H1 (cell line): ENCODE results near the gene ARHGAP18. TPM values are rescaled to one million over a fixed set of nuclear protein-coding genes. Genes with fewer than 3 reads are reported as not detected.

ENCODE experiments used
- CTCF ChIA-PET: fragments of 300-600 bp; sonication (Branson Sonifier 250); formaldehyde crosslinking; loops from one replicate; lab custom pipeline; 2021; ENCODE audit not compliant: partially characterized antibody; lab: Charles Lee
- POLR2A ChIA-PET: fragments of 300-600 bp; sonication (Branson Sonifier 250); formaldehyde crosslinking; loops from one replicate; lab custom pipeline; 2021; ENCODE audit warnings: inconsistent platforms; ENCODE audit not compliant: partially characterized antibody; lab: Charles Lee
- DNase-seq, 2 experiments: peaks; one replicate each; pipeline versions ENCODE4 v3.0.0 to v3.0.0-alpha.2; 2010 to 2022; ENCODE audit warnings: low spot score in 2 of 2, low read depth in 1 of 2, mixed read lengths in 1 of 2
- FAIRE-seq: peaks from 2 replicates; lab custom pipeline; 2011; peaks lifted over from hg19 to GRCh38; lab: Jason Lieb, UNC
- H2AFZ ChIP-seq: 2 replicates; pipeline ENCODE4 v1.8.1; 2012; ENCODE audit warnings: low read length, inconsistent platforms
- H2AK5ac ChIP-seq: 2 replicates; pipeline ENCODE4 v1.6.1; 2013; ENCODE audit warnings: low read depth, low read length
- H2BK120ac ChIP-seq: replicated peaks from 2 replicates; pipeline ENCODE3; 2013; ENCODE audit warnings: low read depth, low read length, inconsistent platforms
- H2BK12ac ChIP-seq: 2 replicates; pipeline ENCODE4 v1.6.1; 2013; ENCODE audit warnings: low read depth, low read length
- H2BK15ac ChIP-seq: 2 replicates; pipeline ENCODE4 v1.6.1; 2013; ENCODE audit warnings: low read length
- H2BK20ac ChIP-seq: 2 replicates; pipeline ENCODE4 v1.6.1; 2013; ENCODE audit warnings: low read length
- H2BK5ac ChIP-seq: 2 replicates; pipeline ENCODE4 v1.6.1; 2013; ENCODE audit warnings: low read depth, low read length
- H3K14ac ChIP-seq: 2 replicates; pipeline ENCODE4 v1.6.1; 2013; ENCODE audit warnings: inconsistent platforms; ENCODE audit not compliant: insufficient read length
- H3K18ac ChIP-seq: 2 replicates; pipeline ENCODE4 v1.6.1; 2013; ENCODE audit warnings: low read length; ENCODE audit errors: extremely low read depth
- H3K23ac ChIP-seq: 2 replicates; pipeline ENCODE4 v1.6.1; 2013; ENCODE audit warnings: inconsistent platforms; ENCODE audit not compliant: insufficient read length
- H3K23me2 ChIP-seq: 2 replicates; pipeline ENCODE4 v1.6.1; 2013; ENCODE audit warnings: low read depth, low read length
- H3K27ac ChIP-seq: 2 replicates; pipeline ENCODE4 v1.6.1; 2011; ENCODE audit warnings: low read depth, low read length, inconsistent platforms
- H3K27me3 ChIP-seq, 4 experiments: replicated peaks in 1 of 4; 1 replicate in 1 of 4; 2 replicates in 3 of 4; pipeline versions ENCODE4 v1.6.1 to v1.8.1; 2011 to 2013; ENCODE audit warnings: low read length in 3 of 4, mild to moderate bottlenecking in 3 of 4, inconsistent platforms in 2 of 4, mixed read lengths in 2 of 4, moderate library complexity in 1 of 4; ENCODE audit not compliant: control insufficient read depth in 3 of 4, insufficient read depth in 3 of 4; ENCODE audit errors: extremely low read depth in 1 of 4
- H3K36me3 ChIP-seq, 4 experiments: 2 replicates each; pipeline versions ENCODE4 v1.6.1 to v1.8.1; 2011 to 2013; ENCODE audit warnings: mild to moderate bottlenecking in 4 of 4, low read length in 3 of 4, moderate library complexity in 2 of 4, control low read depth in 1 of 4, inconsistent platforms in 1 of 4; ENCODE audit not compliant: insufficient read depth in 4 of 4, control insufficient read depth in 2 of 4
- H3K4ac ChIP-seq: replicated peaks from 2 replicates; pipeline ENCODE3; 2013; ENCODE audit warnings: low read length, low read depth, mixed read lengths, inconsistent platforms; ENCODE audit not compliant: insufficient read length
- H3K4me1 ChIP-seq, 4 experiments: replicated peaks in 1 of 4; 1 replicate in 1 of 4; 2 replicates in 3 of 4; pipeline versions ENCODE4 v1.6.1 to v1.8.1; 2011 to 2013; ENCODE audit warnings: low read length in 3 of 4, inconsistent platforms in 2 of 4, mixed read lengths in 1 of 4; ENCODE audit not compliant: insufficient read depth in 4 of 4, control insufficient read depth in 3 of 4
- H3K4me2 ChIP-seq, 2 experiments: 2 replicates each; pipeline versions ENCODE4 v1.6.1 to v1.8.1; 2011 to 2013; ENCODE audit warnings: low read depth in 2 of 2, low read length in 2 of 2, control low read depth in 1 of 2, inconsistent platforms in 1 of 2, mild to moderate bottlenecking in 1 of 2; ENCODE audit not compliant: insufficient read depth in 1 of 2
- H3K4me3 ChIP-seq, 4 experiments: fragments of 200-600, 300-600 bp in 1 of 4; sonication (generic), shearing (Covaris generic), sonication (Bioruptor Twin) in 1 of 4; 2 replicates each; pipeline versions ENCODE4 v1.5.1 to v1.8.1; 2011 to 2016; ENCODE audit warnings: low read length in 4 of 4, low read depth in 3 of 4, control low read depth in 2 of 4, inconsistent platforms in 2 of 4, mild to moderate bottlenecking in 2 of 4, mixed read lengths in 1 of 4, moderate library complexity in 1 of 4; ENCODE audit not compliant: insufficient read depth in 2 of 4; ENCODE audit errors: extremely low read depth in 1 of 4
- H3K56ac ChIP-seq: replicated peaks from 2 replicates; pipeline ENCODE3; 2013; ENCODE audit warnings: low read depth, mild to moderate bottlenecking, mixed read lengths, low read length, inconsistent platforms; ENCODE audit not compliant: insufficient read length
- H3K79me1 ChIP-seq: 2 replicates; pipeline ENCODE4 v1.6.1; 2013; ENCODE audit warnings: low read depth, low read length, control low read depth
- H3K79me2 ChIP-seq, 2 experiments: 2 replicates each; pipeline versions ENCODE4 v1.6.1 to v1.8.1; 2012 to 2013; ENCODE audit warnings: low read length in 2 of 2, mild to moderate bottlenecking in 2 of 2, inconsistent platforms in 1 of 2; ENCODE audit not compliant: insufficient read depth in 2 of 2, control insufficient read depth in 1 of 2
- H3K9ac ChIP-seq, 4 experiments: replicated peaks in 1 of 4; 1 replicate in 1 of 4; 2 replicates in 3 of 4; pipeline versions ENCODE4 v1.6.1 to v1.8.1; 2011 to 2013; ENCODE audit warnings: low read depth in 3 of 4, low read length in 3 of 4, control low read depth in 2 of 4, mild to moderate bottlenecking in 2 of 4, moderate library complexity in 2 of 4, inconsistent platforms in 1 of 4; ENCODE audit errors: extremely low read depth in 1 of 4
- H3K9me3 ChIP-seq, 2 experiments: 2 replicates each; pipeline versions ENCODE4 v1.6.1 to v1.8.1; 2012 to 2013; ENCODE audit warnings: mild to moderate bottlenecking in 2 of 2, moderate library complexity in 2 of 2, control low read depth in 1 of 2, inconsistent platforms in 1 of 2, low read depth in 1 of 2, low read length in 1 of 2, mixed read lengths in 1 of 2; ENCODE audit not compliant: insufficient read depth in 2 of 2
- H4K20me1 ChIP-seq, 2 experiments: replicated peaks in 1 of 2; 2 replicates each; pipeline versions ENCODE3 to v1.8.1; 2011 to 2013; ENCODE audit warnings: inconsistent platforms in 2 of 2, low read length in 2 of 2, mild to moderate bottlenecking in 1 of 2; ENCODE audit not compliant: insufficient read depth in 2 of 2, control insufficient read depth in 1 of 2
- H4K5ac ChIP-seq: 2 replicates; pipeline ENCODE4 v1.6.1; 2013; ENCODE audit warnings: low read length, low read depth, mixed read lengths, inconsistent platforms; ENCODE audit not compliant: insufficient read length
- H4K8ac ChIP-seq: 2 replicates; pipeline ENCODE4 v1.8.0; 2013; ENCODE audit warnings: mild to moderate bottlenecking, moderate library complexity, low read length, inconsistent platforms; ENCODE audit not compliant: insufficient read depth; ENCODE audit errors: extremely low read depth
- H4K91ac ChIP-seq: replicated peaks from 2 replicates; pipeline ENCODE3; 2013; ENCODE audit warnings: low read length, mixed read lengths, inconsistent platforms; ENCODE audit not compliant: insufficient read length
- CHD2 ChIP-seq: IDR thresholded peaks from 2 replicates; pipeline ENCODE4 v1.6.1; 2012; ENCODE audit warnings: low read length, improper control_type of control experiment
- EGR1 ChIP-seq: IDR thresholded peaks from 2 replicates; pipeline ENCODE4 v1.6.1; 2011; ENCODE audit warnings: low read depth, low read length, borderline replicate concordance
- POLR2A ChIP-seq, 2 experiments: IDR thresholded peaks; 1 replicate in 1 of 2; 2 replicates in 1 of 2; pipeline ENCODE4 v1.6.1; 2011; ENCODE audit warnings: low read depth in 2 of 2, low read length in 2 of 2, mild to moderate bottlenecking in 2 of 2; ENCODE audit errors: control extremely low read depth in 1 of 2
- RBBP5 ChIP-seq: IDR thresholded peaks from 2 replicates; pipeline ENCODE4 v1.7.1; 2012; ENCODE audit warnings: low read depth, mild to moderate bottlenecking, inconsistent platforms, low read length, moderate library complexity, borderline replicate concordance
- TAF1 ChIP-seq: IDR thresholded peaks from 2 replicates; pipeline ENCODE4 v1.6.1; 2011; ENCODE audit warnings: mild to moderate bottlenecking, low read depth, low read length
- WGBS, 2 experiments: shearing (Covaris generic) in 1 of 2; methylation state at CpG; one replicate each; pipeline versions ENCODE4 v1.1.6 to v1.1.7; 2013 to 2015; ENCODE audit warnings: low lambda C conversion rate in 2 of 2, mixed read lengths in 2 of 2, inconsistent platforms in 1 of 2, low coverage in 1 of 2, missing lambda C conversion rate in 1 of 2; ENCODE audit not compliant: insufficient replicate concordance in 2 of 2, insufficient coverage in 1 of 2, insufficient read length in 1 of 2; ENCODE audit errors: extremely low coverage in 1 of 2, missing lambda C conversion rate in 1 of 2; 5-methylcytosine and 5-hydroxymethylcytosine counted together
- polyA plus RNA-seq, 7 experiments: library from polyadenylated mRNA; depleted of rRNA in 3 of 7; stranded (reverse) in 5 of 7; unstranded in 2 of 7; fragments of >200 nt in 5 of 7; fragments of 200-250 nt in 2 of 7; gene quantifications; 1 replicate in 5 of 7; 2 replicates in 1 of 7; 4 replicates in 1 of 7; pipeline versions ENCODE4 v1.2.1 to v1.2.3, GENCODE V29; 2011 to 2013; ENCODE audit warnings: missing spikeins in 2 of 7, mixed read lengths in 2 of 7
- total RNA-seq: library from RNA; stranded (reverse); fragmentation: NEBNext Ultra II Directional; extraction: Animal tissue kit (Norgen Biotek cat#: 25700); gene quantifications from 2 replicates; pipeline ENCODE4 v1.2.1, GENCODE V29; 2021

The ARHGAP18 gene
- total and polyA plus RNA-seq, 2 of the 8 experiments (the other 6 are each of a cell fraction or from before 2014, with no cell fraction given): 0.83 to 4.5 TPM

DNA sequence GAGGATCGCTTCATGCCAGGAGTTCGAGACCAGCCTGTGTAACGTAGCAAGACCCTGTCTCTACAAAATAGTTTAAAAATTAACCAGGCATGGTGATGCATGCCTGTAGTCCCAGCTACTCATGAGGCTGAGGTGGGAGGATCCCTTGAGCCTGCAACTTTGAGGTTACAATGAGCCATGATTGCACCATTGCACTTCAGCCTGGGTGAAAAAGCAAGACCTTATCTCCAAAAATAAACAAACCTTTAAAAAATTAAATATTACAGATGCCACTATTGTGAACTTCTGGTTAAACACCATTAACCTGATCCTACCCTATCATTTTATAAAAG, 116.8 kb downstream of the ARHGAP18 start:
- CTCF ChIA-PET: interaction anchor here (0.6 to 3.6 kb wide), 7 partner anchors 17 to 182 kb away, joined by 3 to 16 read pairs (median 4); no protein-coding TSS in a partner anchor
- no peak overlapping the region for H3K23ac ChIP-seq
- TF ChIP-seq POLR2A (IDR thresholded peaks at IDR 0.05; ENCODE audit: control extremely low read depth in 1 of 2, low read depth in 2 of 2, low read length in 2 of 2) (no peak), TAF1 (no peak), CHD2 (no peak), RBBP5 (no peak), EGR1 (no peak)
- TF ChIP-seq, all 59 proteins: peak for 0
- Histone ChIP-seq H4K8ac (no peak overlapping the region), H2BK20ac (no peak overlapping the region), H2BK15ac (no peak overlapping the region), H3K18ac (no peak overlapping the region), H3K27me3 (no peaks in the 10 kb centered on the region), H4K91ac (no peak overlapping the region), H3K79me1 (no peaks in the 10 kb centered on the region), H2BK5ac (no peak overlapping the region), H4K20me1 (no peaks in the 10 kb centered on the region), H3K79me2 (no peaks in the 10 kb centered on the region), H3K56ac (no peak overlapping the region), H3K23me2 (no peaks in the 10 kb centered on the region), H3K36me3 (no peaks in the 10 kb centered on the region), H3K4me3 (no peak overlapping the region), H3K4me2 (no peak overlapping the region), H4K5ac (no peak overlapping the region), H2AK5ac (no peak overlapping the region), H3K9ac (no peak overlapping the region), H3K9me3 (no peaks in the 10 kb centered on the region), H2AFZ (no peak overlapping the region), H2BK12ac (no peak overlapping the region), H3K27ac (no peak overlapping the region), H3K14ac (no peak overlapping the region), H3K4me1 (no peaks in the 10 kb centered on the region), H3K4ac (no peak overlapping the region), H2BK120ac (no peak overlapping the region)
- DNase-seq: no peak
- WGBS, 2 experiments: 89% methylated on average over 3 of the region's 3 CpGs; no CpG with 5 or more reads in 1 of the 2 experiments
- POLR2A ChIA-PET: no interaction called here
- no peak for FAIRE-seq
